Smooth muscle cell of bladder (primary cell): ENCODE measurements around the gene ROCK1. TPM values are rescaled to one million over a fixed set of nuclear protein-coding genes. Genes with fewer than 3 reads are reported as not detected.

ENCODE experiments used
- total RNA-seq: library from RNA; depleted of rRNA; stranded (reverse); fragments of >200 nt; gene quantifications from 2 replicates; pipeline ENCODE4 v1.2.3, GENCODE V29; 2014

ROCK1 gene
- 26.3 and 28.3 TPM in 2 replicates for total RNA-seq

GRCh38 chr18:21111346-21112139 is at the start of gene ROCK1:
Gene ROCK1, minus strand, starts transcription at chr18:21111813. Its CDS starts 903 bp downstream, at chr18:21110910.

Other genes with a start within 250 kb of the ROCK1 start
- gene GREB1L, start 130.4 kb upstream of the ROCK1 start, total RNA-seq, result 0.09 TPM in 1 of 2 replicates, not detected in the other